GM23338 (cell line): ENCODE data around the gene SMIM28.

Experiments
- CREB1 ChIP-seq: fragments of 250-450 bp; sonication (Bioruptor Pico); IDR thresholded peaks from 2 replicates; pipeline ENCODE4 v1.5.0; 2020; ENCODE audit warnings: low read depth, mild to moderate bottlenecking, moderate library complexity
- EZH2 ChIP-seq: fragments of 200-600 bp; sonication (generic); IDR thresholded peaks from one replicate; pipeline ENCODE4 v1.8.0; 2017; ENCODE audit warnings: antibody characterized with exemption, mild to moderate bottlenecking, low read depth; ENCODE audit not compliant: unreplicated experiment
- EZH2phosphoT487 ChIP-seq: fragments of 200-600 bp; sonication (generic); IDR thresholded peaks from one replicate; pipeline ENCODE4 v1.8.1; 2018; ENCODE audit warnings: antibody characterized with exemption; ENCODE audit not compliant: unreplicated experiment
- POLR2AphosphoS5 ChIP-seq: IDR thresholded peaks from 2 replicates; pipeline ENCODE4 v1.6.1; 2016; ENCODE audit warnings: antibody characterized with exemption, low read depth
- TF ChIP-seq, protein P1 (sequence below), 2 experiments: fragments of 200-600 bp in 1 of 2; sonication (generic) in 1 of 2; conservative IDR thresholded peaks; 2 replicates each; pipeline versions ENCODE4 v1.5.1 to v1.6.1; 2016 to 2017; ENCODE audit warnings: antibody characterized with exemption in 2 of 2, low read depth in 2 of 2, mild to moderate bottlenecking in 2 of 2, moderate library complexity in 1 of 2
- TF ChIP-seq, protein P2 (sequence below): IDR thresholded peaks from one replicate; pipeline ENCODE4 v1.6.1; 2018; ENCODE audit warnings: antibody characterized with exemption; ENCODE audit not compliant: unreplicated experiment

DNA sequence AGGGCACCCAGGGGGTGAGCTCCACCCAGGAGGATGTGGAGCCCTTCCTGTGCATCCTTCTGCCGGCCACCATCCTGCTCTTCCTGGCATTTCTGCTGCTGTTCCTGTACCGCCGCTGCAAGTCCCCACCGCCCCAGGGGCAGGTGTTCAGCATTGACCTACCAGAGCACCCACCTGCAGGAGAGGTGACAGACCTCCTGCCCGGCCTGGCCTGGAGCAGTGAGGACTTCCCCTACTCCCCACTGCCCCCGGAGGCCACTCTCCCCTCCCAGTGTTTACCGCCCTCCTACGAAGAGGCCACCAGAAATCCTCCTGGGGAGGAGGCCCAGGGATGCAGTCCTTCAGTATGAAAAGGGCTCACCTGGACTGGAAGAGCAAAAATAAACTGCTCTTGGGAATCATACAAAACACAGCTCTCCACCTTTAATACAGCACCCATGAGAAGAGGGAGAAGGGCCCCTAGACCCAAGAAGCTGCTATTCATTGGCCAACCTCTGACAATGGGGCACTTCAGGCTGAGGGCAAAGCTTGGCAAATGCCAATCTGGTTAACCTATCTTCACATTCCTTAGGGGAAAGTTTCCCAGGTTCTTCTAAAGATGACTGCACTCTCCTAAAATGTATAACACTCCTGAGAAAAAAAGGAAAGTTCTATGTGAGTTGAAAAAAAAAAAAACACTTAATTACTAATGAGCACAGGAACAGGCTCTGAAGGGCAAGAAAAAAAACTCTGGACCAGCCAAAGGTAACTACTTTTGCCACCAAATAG lies 5.0 kb downstream of the SMIM28 start:
- TF ChIP-seq EZH2 (no peak), POLR2AphosphoS5 (no peak), CREB1 (CRISPR knock-in tag) (no peak), EZH2phosphoT487 (no peak)
- TF ChIP-seq, protein P1, sequence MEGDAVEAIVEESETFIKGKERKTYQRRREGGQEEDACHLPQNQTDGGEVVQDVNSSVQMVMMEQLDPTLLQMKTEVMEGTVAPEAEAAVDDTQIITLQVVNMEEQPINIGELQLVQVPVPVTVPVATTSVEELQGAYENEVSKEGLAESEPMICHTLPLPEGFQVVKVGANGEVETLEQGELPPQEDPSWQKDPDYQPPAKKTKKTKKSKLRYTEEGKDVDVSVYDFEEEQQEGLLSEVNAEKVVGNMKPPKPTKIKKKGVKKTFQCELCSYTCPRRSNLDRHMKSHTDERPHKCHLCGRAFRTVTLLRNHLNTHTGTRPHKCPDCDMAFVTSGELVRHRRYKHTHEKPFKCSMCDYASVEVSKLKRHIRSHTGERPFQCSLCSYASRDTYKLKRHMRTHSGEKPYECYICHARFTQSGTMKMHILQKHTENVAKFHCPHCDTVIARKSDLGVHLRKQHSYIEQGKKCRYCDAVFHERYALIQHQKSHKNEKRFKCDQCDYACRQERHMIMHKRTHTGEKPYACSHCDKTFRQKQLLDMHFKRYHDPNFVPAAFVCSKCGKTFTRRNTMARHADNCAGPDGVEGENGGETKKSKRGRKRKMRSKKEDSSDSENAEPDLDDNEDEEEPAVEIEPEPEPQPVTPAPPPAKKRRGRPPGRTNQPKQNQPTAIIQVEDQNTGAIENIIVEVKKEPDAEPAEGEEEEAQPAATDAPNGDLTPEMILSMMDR (conservative IDR thresholded peaks at IDR 0.05; ENCODE audit: low read depth in 2 of 2), result peak; percentile 48 to 58; a peak in 3 of 4 replicates
- TF ChIP-seq, protein P2, sequence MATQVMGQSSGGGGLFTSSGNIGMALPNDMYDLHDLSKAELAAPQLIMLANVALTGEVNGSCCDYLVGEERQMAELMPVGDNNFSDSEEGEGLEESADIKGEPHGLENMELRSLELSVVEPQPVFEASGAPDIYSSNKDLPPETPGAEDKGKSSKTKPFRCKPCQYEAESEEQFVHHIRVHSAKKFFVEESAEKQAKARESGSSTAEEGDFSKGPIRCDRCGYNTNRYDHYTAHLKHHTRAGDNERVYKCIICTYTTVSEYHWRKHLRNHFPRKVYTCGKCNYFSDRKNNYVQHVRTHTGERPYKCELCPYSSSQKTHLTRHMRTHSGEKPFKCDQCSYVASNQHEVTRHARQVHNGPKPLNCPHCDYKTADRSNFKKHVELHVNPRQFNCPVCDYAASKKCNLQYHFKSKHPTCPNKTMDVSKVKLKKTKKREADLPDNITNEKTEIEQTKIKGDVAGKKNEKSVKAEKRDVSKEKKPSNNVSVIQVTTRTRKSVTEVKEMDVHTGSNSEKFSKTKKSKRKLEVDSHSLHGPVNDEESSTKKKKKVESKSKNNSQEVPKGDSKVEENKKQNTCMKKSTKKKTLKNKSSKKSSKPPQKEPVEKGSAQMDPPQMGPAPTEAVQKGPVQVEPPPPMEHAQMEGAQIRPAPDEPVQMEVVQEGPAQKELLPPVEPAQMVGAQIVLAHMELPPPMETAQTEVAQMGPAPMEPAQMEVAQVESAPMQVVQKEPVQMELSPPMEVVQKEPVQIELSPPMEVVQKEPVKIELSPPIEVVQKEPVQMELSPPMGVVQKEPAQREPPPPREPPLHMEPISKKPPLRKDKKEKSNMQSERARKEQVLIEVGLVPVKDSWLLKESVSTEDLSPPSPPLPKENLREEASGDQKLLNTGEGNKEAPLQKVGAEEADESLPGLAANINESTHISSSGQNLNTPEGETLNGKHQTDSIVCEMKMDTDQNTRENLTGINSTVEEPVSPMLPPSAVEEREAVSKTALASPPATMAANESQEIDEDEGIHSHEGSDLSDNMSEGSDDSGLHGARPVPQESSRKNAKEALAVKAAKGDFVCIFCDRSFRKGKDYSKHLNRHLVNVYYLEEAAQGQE, result no peak
